Activated naive CD8-positive, alpha-beta T cell treated with anti-CD3 and anti-CD28 coated beads for 36 hours (primary cell): ENCODE data around the gene SLC6A12. TPM values are rescaled to one million over a fixed set of nuclear protein-coding genes. Genes with fewer than 3 reads are reported as not detected.

Source experiments
- DNase-seq: peaks from one replicate; pipeline ENCODE4 v3.0.0; 2021
- H3K27ac Mint-ChIP-seq: one replicate; pipeline ENCODE4 v1.8.0; 2022; ENCODE audit warnings: mild to moderate bottlenecking, moderate library complexity, mixed read lengths
- H3K27me3 Mint-ChIP-seq: one replicate; pipeline ENCODE4 v1.8.0; 2022; ENCODE audit warnings: mild to moderate bottlenecking, mixed read lengths
- H3K36me3 Mint-ChIP-seq: one replicate; pipeline ENCODE4 v1.8.0; 2021; ENCODE audit warnings: mild to moderate bottlenecking, mixed read lengths
- H3K4me1 Mint-ChIP-seq: one replicate; pipeline ENCODE4 v1.8.0; 2021; ENCODE audit warnings: mixed read lengths
- H3K4me3 Mint-ChIP-seq: one replicate; pipeline ENCODE4 v1.8.0; 2022; ENCODE audit warnings: mild to moderate bottlenecking, moderate library complexity, mixed read lengths
- H3K9me3 Mint-ChIP-seq: one replicate; pipeline ENCODE4 v1.8.0; 2022; ENCODE audit warnings: mixed read lengths
- total RNA-seq, 2 experiments: library from RNA; stranded (reverse); gene quantifications; one replicate each; pipeline ENCODE4 v1.2.3, GENCODE V29; 2021

The SLC6A12 gene
- total RNA-seq, 2 experiments from 2014 or later = not detected

DNA sequence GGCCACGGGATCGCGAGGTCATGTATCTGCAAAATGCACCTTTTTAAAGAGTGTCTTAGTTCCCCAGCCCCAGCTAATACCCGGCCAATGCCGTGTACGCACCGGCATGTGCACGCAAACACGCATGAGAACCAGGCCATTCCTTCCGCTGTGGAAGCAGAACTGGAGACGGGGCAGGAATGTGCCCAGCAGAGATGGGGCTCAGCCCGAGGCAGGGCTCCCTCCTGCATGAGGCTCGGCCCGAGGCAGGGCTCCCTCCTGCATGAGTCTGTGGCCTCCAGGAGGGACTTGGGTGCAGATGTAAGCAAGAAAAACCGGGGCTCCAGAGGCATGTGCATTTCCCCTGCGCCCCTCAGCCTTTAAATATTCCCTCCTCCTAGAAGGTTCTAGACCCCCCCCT lies 38.2 kb downstream of the SLC6A12 start:
- Mint-ChIP-seq H3K9me3 (no peaks in the 10 kb centered on the region), H3K27me3 (peaks cover 22% of the 10 kb centered on the region), H3K4me3 (no peak overlapping the region), H3K27ac (no peak overlapping the region), H3K4me1 (peaks cover 5% of the 10 kb centered on the region), H3K36me3 (no peaks in the 10 kb centered on the region)
- DNase-seq = no peak

DNA sequence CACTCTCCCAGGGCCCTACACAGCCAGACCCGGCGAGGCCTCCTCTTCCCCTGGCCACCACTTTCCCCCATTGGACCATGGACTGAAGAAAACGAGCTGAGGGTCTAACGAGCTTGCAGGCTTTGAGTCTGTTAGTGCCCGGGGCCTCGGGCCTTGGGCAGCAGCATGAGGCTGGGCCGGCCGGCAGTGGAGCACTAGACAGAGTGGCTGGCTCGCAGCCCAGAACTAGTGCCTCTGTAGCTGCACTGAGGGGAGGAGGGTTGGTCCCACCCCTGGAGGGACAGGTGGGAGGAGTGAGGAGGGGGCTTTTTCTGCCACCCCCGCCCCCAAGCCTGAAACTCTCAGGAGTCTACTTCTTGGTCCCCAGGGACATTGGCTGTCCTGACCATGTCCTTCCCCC lies 38.7 kb downstream of the SLC6A12 start:
- no peak overlapping the region for H3K27ac Mint-ChIP-seq
- no peaks in the 10 kb centered on the region for H3K9me3 Mint-ChIP-seq
- H3K27me3 Mint-ChIP-seq = peaks cover 19% of the 10 kb centered on the region
- no peak for DNase-seq
- no peaks in the 10 kb centered on the region for H3K36me3 Mint-ChIP-seq
- no peak overlapping the region for H3K4me3 Mint-ChIP-seq
- peaks cover 2% of the 10 kb centered on the region for H3K4me1 Mint-ChIP-seq

DNA sequence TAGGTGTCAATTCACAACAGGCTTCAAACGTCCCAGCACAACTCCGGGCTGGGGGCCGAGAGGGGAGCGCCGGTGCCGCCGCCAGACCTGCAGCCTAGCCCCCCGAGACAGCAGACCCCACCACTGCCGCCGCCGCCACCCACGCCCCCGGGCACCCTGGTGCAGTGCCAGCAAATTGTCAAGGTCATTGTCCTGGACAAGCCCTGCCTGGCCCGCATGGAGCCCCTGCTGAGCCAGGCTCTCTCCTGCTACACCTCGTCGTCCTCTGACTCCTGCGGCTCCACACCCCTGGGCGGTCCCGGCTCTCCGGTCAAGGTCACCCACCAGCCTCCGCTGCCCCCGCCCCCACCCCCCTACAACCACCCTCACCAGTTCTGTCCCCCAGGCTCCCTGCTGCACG lies 39.4 kb downstream of the SLC6A12 start:
- Mint-ChIP-seq H3K27me3 (peaks cover 14% of the 10 kb centered on the region), H3K36me3 (no peaks in the 10 kb centered on the region), H3K27ac (no peak overlapping the region), H3K9me3 (no peaks in the 10 kb centered on the region), H3K4me3 (no peak overlapping the region), H3K4me1 (peaks cover 3% of the 10 kb centered on the region)
- no peak for DNase-seq

DNA sequence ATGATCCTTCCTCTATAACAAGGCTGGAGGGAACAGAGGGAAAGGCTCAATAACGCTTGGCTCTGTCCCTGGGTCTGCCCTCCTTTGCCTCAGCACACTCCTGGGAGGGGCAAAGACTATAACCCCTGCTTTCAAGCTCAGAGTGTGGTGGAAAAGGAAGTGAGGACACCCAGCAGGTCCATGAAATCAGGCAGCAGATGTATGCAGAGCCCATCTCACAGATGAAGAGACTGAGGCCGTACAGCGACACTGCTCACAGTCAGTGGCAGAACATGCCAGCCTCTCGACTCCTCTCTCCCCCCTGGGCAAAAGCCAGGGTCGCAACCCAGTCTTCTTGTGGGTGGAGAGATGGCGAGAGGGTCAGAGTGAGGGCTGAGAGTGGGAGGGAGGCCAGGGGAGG lies 39.8 kb downstream of the SLC6A12 start:
- Mint-ChIP-seq H3K4me3 (no peak overlapping the region), H3K9me3 (no peaks in the 10 kb centered on the region), H3K4me1 (peaks cover 7% of the 10 kb centered on the region), H3K27ac (no peak overlapping the region), H3K27me3 (peaks cover 14% of the 10 kb centered on the region), H3K36me3 (no peaks in the 10 kb centered on the region)
- DNase-seq = no peak

DNA sequence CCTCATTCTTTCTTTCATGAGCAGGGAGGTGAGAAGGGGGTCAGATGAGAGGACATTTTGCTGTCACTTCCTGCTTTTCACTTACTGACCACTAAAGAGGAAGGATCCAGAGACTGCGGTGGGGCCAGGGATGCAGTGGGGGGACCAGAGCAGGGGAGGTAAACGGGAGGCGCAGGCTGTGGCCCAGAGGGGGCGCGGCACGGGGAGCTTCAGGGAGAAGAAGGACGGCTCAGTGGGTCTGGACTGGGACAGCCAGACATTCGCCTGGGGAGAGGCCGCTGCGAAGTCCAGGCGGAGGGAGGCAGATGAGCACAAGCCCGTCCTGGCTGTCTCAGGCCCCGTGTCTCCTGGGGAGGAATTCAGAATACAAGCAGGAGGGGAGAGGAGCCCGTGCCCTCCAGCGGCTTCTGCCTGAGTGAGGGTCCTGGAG lies 41.2 kb downstream of the SLC6A12 start:
- Mint-ChIP-seq H3K27ac (no peak overlapping the region), H3K4me1 (peaks cover 16% of the 10 kb centered on the region), H3K4me3 (no peak overlapping the region), H3K27me3 (peaks cover 5% of the 10 kb centered on the region), H3K9me3 (no peaks in the 10 kb centered on the region), H3K36me3 (no peaks in the 10 kb centered on the region)
- no peak for DNase-seq

DNA sequence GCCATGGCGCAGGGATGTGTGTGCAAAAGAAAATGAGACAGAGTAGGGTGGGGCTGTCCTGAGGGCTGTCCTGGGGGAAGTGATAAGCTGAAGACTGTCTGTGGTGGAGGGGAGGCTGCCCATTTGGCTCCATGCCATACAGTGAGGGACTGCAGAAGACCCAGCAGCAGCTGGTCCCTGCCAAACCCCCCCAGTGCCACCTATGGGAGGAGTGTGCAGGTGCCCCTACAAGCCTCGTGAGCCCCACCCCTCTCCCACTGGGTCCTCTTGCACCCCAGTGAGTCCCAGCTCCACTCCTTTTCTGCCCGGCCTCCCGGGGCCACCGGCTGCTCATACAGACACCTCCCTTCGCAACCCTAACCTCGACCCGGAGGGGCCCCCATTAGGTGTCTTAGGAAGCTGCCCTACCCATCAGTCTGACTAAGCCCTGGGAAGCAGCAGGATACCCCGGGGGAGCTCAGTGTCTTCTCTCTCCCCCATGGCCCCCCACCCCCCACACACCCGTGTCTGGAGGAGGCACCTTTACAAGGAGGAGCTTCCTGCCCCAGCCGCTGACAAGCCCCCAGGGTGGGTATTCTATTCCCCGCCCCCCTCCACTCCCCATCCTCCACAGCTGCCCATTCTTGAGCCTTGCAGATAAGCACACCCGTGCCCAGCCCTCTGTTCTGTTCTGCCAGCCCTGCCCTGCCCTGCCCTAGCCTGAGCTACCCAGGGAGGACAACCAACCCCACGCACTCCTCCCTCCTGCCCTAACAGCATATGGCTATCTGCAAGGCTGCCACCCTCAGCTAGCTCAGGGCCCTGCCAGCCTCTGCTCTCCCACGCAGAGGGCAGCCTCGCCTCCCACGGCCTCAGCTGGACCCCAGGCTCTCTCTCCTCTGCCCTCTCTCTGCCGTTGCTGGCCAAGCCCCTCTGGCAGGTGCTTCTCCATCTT lies 41.9 kb downstream of the SLC6A12 start:
- peaks cover 4% of the 10 kb centered on the region for H3K27me3 Mint-ChIP-seq
- no peak for DNase-seq
- H3K36me3 Mint-ChIP-seq = no peaks in the 10 kb centered on the region
- no peak overlapping the region for H3K27ac Mint-ChIP-seq
- no peak overlapping the region for H3K4me3 Mint-ChIP-seq
- no peaks in the 10 kb centered on the region for H3K9me3 Mint-ChIP-seq
- peaks cover 16% of the 10 kb centered on the region for H3K4me1 Mint-ChIP-seq

DNA sequence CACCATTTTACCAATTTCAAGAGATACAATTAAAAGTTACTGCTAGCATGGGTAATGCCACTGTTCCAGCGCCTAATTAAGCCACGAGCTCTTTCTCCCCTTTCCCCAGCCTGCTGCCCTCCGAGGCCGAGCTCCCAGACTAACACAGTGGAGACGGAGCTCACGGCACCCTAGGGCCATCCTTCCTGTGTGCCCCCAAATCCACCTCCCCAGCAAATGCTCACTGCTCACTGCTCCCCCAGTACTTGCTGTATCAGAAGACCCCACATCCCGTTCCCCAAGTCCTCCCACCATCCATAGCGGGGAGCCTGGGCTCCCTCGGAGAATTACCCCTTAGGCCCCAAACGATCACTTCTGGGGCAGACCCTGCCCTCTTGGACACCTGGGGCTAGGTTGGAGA lies 42.7 kb downstream of the SLC6A12 start:
- peaks cover 16% of the 10 kb centered on the region for H3K4me1 Mint-ChIP-seq
- DNase-seq = no peak
- peaks cover 4% of the 10 kb centered on the region for H3K27me3 Mint-ChIP-seq
- H3K9me3 Mint-ChIP-seq = no peaks in the 10 kb centered on the region
- no peaks in the 10 kb centered on the region for H3K36me3 Mint-ChIP-seq
- no peak overlapping the region for H3K4me3 Mint-ChIP-seq
- H3K27ac Mint-ChIP-seq = no peak overlapping the region

DNA sequence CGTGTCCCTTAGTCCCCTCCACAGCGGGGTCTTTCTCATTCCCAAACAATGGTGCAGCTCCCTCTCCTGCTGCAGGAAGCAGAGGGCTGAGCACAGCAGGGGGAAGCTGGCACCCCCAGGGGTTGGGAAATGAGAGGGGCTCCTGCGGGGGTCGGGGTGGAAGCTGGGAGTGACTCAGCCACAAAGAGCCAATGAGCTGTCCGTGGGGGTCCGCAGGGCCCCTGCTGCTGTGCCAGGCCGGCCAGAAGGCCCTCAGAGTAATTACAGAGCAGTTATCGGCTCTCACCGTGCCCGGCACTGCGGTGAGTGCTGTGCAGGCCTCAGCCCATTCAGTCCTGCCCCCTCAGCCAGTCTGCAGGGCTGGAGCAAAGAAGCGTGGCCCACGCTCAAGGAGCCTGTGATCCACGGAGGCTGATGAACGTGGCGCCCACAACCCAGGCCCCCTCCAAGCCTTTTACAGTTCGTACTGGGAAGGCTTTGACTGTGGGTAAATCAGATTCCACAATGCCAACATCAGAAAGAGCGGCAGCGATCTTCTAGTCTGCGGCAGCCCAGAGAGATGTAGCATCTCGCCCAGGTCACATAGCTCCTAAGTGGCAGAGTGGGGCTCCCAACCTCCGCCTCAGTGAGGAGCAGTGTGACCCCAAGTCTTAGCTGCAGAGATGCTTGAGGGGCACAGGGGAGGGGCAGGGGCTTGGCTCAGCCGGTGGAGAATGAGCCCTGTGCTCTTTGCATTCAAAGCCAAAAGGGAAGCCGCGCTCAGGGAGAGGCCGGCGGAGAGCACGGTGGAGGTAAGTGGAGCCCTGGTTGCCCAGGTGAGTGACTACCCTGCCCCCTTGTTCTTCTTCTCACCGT lies 43.4 kb downstream of the SLC6A12 start:
- H3K4me1 Mint-ChIP-seq = peaks cover 16% of the 10 kb centered on the region
- H3K9me3 Mint-ChIP-seq = no peaks in the 10 kb centered on the region
- H3K4me3 Mint-ChIP-seq = no peak overlapping the region
- H3K36me3 Mint-ChIP-seq = no peaks in the 10 kb centered on the region
- no peak overlapping the region for H3K27ac Mint-ChIP-seq
- DNase-seq = no peak
- H3K27me3 Mint-ChIP-seq = peaks cover 4% of the 10 kb centered on the region

DNA sequence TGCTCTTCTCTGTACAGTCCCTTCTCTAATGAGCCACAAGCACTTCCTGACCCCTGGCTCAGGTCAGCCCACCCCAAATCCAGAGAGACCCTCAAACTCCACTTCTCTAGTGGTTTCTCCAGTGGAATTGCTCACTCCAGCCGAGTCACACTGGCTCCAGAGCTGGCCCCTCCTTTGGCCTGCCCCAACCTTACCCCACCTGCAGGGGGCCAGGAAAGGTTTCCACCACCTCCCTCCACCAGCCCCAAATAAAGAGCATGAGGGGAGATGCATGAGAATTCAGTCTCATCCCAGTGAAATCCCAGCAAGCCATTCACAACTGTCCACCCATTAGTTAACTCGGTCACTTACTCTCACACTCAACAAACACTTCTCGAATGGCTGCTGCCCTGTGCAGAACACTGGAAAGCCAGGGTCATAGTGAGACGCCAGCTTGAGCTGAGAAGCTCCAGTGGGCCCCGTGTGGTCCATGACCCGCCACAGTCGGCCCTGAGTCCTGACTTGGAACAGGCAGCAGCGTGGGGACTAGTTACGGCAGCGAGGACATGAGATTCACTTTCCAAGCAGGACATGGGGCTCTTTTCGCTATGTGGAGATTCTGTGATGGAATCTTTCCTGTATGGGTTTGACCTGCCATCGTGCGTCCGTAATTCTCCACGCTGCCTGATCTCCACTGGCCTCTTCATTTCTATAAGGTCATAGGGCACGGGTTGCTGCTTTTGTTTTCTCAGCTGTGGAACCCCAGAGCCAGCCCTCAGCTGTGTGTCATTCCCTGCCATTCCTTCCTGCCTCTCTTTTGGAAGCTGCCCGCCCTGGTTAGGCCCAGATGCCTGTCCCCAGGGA lies 44.2 kb downstream of the SLC6A12 start:
- H3K36me3 Mint-ChIP-seq = no peaks in the 10 kb centered on the region
- peaks cover 16% of the 10 kb centered on the region for H3K4me1 Mint-ChIP-seq
- no peak overlapping the region for H3K27ac Mint-ChIP-seq
- no peak overlapping the region for H3K4me3 Mint-ChIP-seq
- H3K9me3 Mint-ChIP-seq = no peaks in the 10 kb centered on the region
- H3K27me3 Mint-ChIP-seq = peaks cover 4% of the 10 kb centered on the region
- DNase-seq = no peak

DNA sequence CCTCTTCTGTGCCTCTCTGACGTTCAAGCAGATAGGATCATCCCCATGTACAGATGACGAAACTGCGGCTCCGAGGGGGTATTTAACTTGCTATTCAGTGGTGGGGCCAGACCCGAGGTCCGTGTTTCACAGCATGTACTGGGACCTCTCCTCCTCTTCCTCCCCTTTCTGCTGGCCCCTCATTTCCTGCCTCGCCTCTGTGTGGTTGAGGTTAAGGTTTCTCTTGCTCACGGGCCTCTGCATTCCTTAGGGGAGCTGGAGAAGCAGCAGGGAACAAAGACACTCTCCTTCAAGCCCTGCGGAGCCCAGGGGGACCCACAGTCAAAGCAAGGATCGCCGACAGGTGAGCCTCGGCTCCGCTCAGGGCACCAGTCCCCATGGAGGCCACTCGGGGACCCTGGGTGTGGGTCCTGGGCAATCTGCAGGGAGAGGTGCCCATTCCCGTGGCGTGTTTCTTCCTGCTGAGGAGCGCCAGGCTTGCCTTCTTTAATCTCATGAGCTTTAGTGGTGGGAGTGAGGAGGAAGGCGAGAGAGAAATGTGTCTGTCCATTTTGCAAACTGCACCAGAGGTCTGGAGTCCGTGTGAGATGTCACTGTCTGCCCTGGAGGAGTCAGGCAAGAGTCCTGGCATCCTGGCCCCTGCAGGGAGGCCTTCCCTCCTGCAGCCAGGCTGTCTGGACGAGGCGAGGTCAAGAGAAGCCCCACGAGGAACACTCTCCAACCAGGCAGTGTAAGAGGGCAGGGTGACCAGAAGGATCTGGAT lies 45.0 kb downstream of the SLC6A12 start:
- Mint-ChIP-seq H3K27ac (no peak overlapping the region), H3K27me3 (peaks cover 4% of the 10 kb centered on the region)

DNA sequence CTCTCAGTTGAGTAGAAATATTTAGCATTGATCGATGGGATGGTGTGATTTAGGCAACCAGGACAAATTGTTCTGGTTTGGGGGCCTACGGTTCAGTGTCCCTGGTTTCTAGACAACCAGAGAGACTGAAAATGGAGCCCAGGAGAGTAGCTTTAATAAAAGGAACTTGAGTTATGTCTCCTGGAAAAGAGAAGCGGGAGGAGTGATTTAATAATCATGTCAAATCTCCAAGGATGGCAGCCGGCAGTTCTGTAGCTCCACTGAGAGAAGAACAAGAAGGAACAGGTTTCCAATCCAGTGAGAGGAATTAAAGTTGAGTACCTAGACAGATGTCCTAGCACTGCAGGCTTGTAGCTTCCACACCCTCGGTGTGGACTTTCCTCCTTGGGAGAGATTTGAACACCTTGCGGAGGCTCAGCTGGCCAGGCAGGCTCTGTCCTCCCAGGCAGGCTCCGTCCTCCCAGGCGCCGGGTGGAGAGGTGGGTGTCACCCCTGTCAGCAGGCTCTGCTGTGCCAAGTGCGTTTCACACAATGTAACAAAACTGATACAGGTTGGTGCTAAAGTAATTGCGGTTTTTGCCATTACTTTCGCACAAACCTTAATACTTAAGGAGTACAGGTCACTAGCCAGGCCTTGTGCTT lies 45.9 kb downstream of the SLC6A12 start:
- peaks cover 16% of the 10 kb centered on the region for H3K4me1 Mint-ChIP-seq
- DNase-seq = no peak
- peaks cover 4% of the 10 kb centered on the region for H3K27me3 Mint-ChIP-seq
- no peak overlapping the region for H3K4me3 Mint-ChIP-seq
- H3K36me3 Mint-ChIP-seq = no peaks in the 10 kb centered on the region
- no peak overlapping the region for H3K27ac Mint-ChIP-seq
- H3K9me3 Mint-ChIP-seq = no peaks in the 10 kb centered on the region

More for the DNA sequence above, 45.0 kb downstream of the SLC6A12 start:
- no peaks in the 10 kb centered on the region for H3K9me3 Mint-ChIP-seq
- H3K4me1 Mint-ChIP-seq = peaks cover 16% of the 10 kb centered on the region
- no peak for DNase-seq
- H3K4me3 Mint-ChIP-seq = no peak overlapping the region
- no peaks in the 10 kb centered on the region for H3K36me3 Mint-ChIP-seq

DNA sequence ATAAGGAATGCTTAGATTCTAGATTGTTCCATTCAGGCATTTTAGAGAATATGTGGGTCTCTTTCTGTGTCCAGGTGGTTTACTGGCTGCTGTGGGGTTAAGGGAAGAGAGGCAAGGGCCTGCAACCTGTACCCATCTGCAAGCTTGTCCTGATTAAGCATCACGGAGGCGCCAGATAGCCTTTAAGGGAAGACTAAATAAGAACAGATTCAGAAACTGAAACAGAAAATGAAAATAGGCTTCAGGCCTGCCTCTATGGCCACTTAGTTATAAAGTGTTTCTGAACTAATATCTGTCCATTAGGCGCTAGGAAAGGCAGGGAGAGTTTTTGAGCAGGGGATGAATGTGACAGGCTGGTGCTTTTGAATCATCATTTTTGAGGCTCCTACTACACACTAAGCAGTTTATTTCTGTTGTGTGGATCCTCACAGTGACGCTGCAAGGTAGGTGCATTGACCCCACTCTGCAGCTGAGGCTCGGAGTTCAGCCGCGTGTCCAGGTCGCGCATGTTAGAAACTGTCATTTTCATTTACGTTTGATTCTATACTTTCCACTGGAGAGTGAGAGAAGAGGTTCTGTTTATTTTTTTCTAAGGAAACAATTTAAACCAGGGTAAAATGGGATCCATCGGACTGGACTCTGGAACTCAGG lies 47.4 kb downstream of the SLC6A12 start:
- H3K4me3 Mint-ChIP-seq = no peak overlapping the region
- DNase-seq = no peak
- H3K27me3 Mint-ChIP-seq = no peaks in the 10 kb centered on the region
- no peak overlapping the region for H3K27ac Mint-ChIP-seq
- no peaks in the 10 kb centered on the region for H3K9me3 Mint-ChIP-seq
- H3K36me3 Mint-ChIP-seq = no peaks in the 10 kb centered on the region
- H3K4me1 Mint-ChIP-seq = peaks cover 16% of the 10 kb centered on the region

DNA sequence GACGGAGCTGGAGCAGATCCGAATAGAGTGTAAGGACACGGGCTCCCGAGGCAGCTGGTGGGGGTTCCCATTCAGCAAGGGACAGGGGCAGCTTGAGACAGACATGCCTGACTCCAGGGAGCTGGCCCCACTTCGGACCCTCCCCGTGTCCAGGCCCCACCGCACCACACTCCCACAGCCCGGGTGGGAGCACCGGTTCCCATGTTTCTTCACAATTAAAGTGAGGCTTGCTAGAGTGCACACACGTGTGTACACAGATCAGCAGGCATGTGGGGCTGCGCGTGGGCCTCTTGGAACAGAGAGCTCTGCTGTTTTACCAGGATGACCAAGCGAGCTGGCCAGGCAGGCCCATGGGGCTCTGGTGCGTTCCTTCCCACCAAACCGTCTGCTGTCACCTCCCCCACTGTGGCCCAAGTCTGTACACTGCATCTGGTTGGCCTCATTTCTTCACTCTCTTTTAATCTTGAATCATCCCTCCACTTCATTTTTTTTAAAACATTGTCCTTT lies 48.0 kb downstream of the SLC6A12 start:
- Mint-ChIP-seq H3K27ac (no peak overlapping the region), H3K4me1 (peaks cover 16% of the 10 kb centered on the region), H3K36me3 (no peaks in the 10 kb centered on the region), H3K9me3 (no peaks in the 10 kb centered on the region), H3K27me3 (no peaks in the 10 kb centered on the region), H3K4me3 (no peak overlapping the region)
- no peak for DNase-seq
